Effector memory CD4-positive, alpha-beta T cell (primary cell): ENCODE results near the gene ATP6V1A.

Experiments used
- DNase-seq, 3 donors: peaks; one replicate each; pipeline ENCODE4 v3.0.0-alpha.2; 2020
- H3K27ac ChIP-seq: 2 replicates; pipeline ENCODE4 v1.7.0; 2013; ENCODE audit warnings: mild to moderate bottlenecking, low read length, moderate library complexity; ENCODE audit not compliant: insufficient read depth, poor library complexity, severe bottlenecking
- H3K27me3 ChIP-seq: replicated peaks from 2 replicates; pipeline ENCODE4 v1.7.0; 2013; ENCODE audit warnings: mild to moderate bottlenecking, low read length; ENCODE audit not compliant: insufficient read depth, control insufficient read depth, poor library complexity, severe bottlenecking
- H3K36me3 ChIP-seq: 2 replicates; pipeline ENCODE4 v1.7.0; 2013; ENCODE audit warnings: mild to moderate bottlenecking, low read length, moderate library complexity; ENCODE audit not compliant: control insufficient read depth, insufficient read depth
- H3K4me1 ChIP-seq: 2 replicates; pipeline ENCODE4 v1.7.0; 2013; ENCODE audit warnings: low read length, mild to moderate bottlenecking; ENCODE audit not compliant: control insufficient read depth, insufficient read depth, poor library complexity, severe bottlenecking
- H3K4me3 ChIP-seq: 2 replicates; pipeline ENCODE4 v1.7.0; 2013; ENCODE audit warnings: low read length, low read depth, mild to moderate bottlenecking; ENCODE audit not compliant: insufficient read depth, poor library complexity, severe bottlenecking
- H3K9me3 ChIP-seq: 2 replicates; pipeline ENCODE4 v1.7.0; 2013; ENCODE audit warnings: mild to moderate bottlenecking, low read length, moderate library complexity; ENCODE audit not compliant: control insufficient read depth

ATP6V1A gene

GRCh38 chr3:113773381-113773780, 26.5 kb downstream of the ATP6V1A start:
- Histone ChIP-seq H3K27ac (no peak overlapping the region), H3K9me3 (no peaks in the 10 kb centered on the region), H3K4me3 (no peak overlapping the region), H3K36me3 (no peaks in the 10 kb centered on the region), H3K4me1 (no peaks in the 10 kb centered on the region), H3K27me3 (no peaks in the 10 kb centered on the region)
- DNase-seq, result no peak

- H3K4me3 ChIP-seq, result no peak overlapping the region
- no peaks in the 10 kb centered on the region for H3K9me3 ChIP-seq
- H3K4me1 ChIP-seq, result no peaks in the 10 kb centered on the region
- H3K36me3 ChIP-seq, result no peaks in the 10 kb centered on the region
- H3K27me3 ChIP-seq, result no peaks in the 10 kb centered on the region
- no peak for DNase-seq
- no peak overlapping the region for H3K27ac ChIP-seq
Observed at GRCh38 chr3:113775516-113775915, 28.7 kb downstream of the ATP6V1A start.

DNA sequence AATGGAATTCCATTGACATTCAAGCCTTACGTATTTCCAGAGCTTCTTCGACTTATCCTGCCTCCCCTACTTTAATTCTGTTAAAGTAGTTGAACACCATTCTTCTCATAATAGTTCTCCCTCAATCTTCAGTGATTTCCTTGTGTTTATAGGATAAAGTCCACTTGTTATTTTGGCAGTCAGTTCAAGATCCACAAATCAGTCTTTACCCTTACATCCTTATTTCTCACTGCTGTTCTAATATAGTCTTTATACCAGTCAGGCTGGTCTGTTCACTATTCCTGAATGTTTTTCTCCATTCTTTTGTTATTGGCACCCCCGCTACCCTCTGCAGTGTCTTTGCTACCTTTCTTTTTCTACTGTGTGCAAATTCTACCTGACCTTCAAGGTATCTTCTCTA, 29.7 kb downstream of the ATP6V1A start:
- DNase-seq, result no peak
- Histone ChIP-seq H3K9me3 (no peaks in the 10 kb centered on the region), H3K4me3 (no peak overlapping the region), H3K27me3 (no peaks in the 10 kb centered on the region), H3K27ac (no peak overlapping the region), H3K4me1 (no peaks in the 10 kb centered on the region), H3K36me3 (no peaks in the 10 kb centered on the region)

- no peaks in the 10 kb centered on the region for H3K27me3 ChIP-seq
- H3K9me3 ChIP-seq, result no peaks in the 10 kb centered on the region
- no peaks in the 10 kb centered on the region for H3K4me1 ChIP-seq
- DNase-seq, result no peak
- no peak overlapping the region for H3K27ac ChIP-seq
- H3K4me3 ChIP-seq, result no peak overlapping the region
- H3K36me3 ChIP-seq, result peaks cover 19% of the 10 kb centered on the region
Observed at GRCh38 chr3:113783463-113783862, 36.6 kb downstream of the ATP6V1A start.

DNA sequence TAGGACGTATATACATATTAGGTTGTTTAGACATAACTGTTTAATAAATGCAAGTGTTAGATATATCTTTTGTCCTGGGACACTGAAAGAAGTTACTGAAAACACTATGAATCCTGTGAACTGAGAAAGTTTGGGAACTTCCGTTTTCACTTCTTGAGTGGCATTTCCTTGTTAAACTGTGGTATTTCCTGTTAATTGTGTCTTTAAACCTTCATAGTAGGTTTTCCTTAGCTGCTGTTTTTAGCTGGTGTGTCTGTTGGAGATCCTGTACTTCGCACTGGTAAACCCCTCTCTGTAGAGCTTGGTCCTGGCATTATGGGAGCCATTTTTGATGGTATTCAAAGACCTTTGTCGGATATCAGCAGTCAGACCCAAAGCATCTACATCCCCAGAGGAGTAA, 37.1 kb downstream of the ATP6V1A start:
- no peak overlapping the region for H3K27ac ChIP-seq
- no peak overlapping the region for H3K4me3 ChIP-seq
- peaks cover 21% of the 10 kb centered on the region for H3K36me3 ChIP-seq
- no peaks in the 10 kb centered on the region for H3K9me3 ChIP-seq
- no peaks in the 10 kb centered on the region for H3K4me1 ChIP-seq
- DNase-seq, result no peak
- no peaks in the 10 kb centered on the region for H3K27me3 ChIP-seq

GRCh38 chr3:113791381-113791780, 44.5 kb downstream of the ATP6V1A start:
- H3K27ac ChIP-seq, result no peak overlapping the region
- H3K27me3 ChIP-seq, result no peaks in the 10 kb centered on the region
- peaks cover 37% of the 10 kb centered on the region for H3K36me3 ChIP-seq
- H3K9me3 ChIP-seq, result no peaks in the 10 kb centered on the region
- H3K4me3 ChIP-seq, result no peak overlapping the region
- no peaks in the 10 kb centered on the region for H3K4me1 ChIP-seq
- DNase-seq, result no peak

DNA sequence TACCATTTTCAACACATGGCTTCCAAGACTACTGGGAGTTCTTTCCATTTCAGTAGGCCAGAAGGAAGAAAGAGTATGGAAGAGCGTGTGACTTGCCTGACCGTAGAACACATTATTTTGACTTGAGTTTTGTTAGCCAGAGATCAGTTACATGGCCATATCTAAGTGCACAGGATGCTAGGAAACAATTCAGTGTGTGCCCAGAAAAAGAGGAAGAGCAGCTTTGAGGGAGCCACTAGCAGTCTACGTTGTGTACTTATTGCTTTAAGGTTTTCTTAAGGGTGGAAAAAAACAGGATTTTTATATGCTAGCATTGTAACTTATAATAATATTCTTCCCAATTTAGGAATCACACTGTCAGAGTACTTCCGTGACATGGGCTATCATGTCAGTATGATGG, 47.7 kb downstream of the ATP6V1A start:
- peaks cover 26% of the 10 kb centered on the region for H3K36me3 ChIP-seq
- no peak for DNase-seq
- no peaks in the 10 kb centered on the region for H3K9me3 ChIP-seq
- no peaks in the 10 kb centered on the region for H3K27me3 ChIP-seq
- no peak overlapping the region for H3K4me3 ChIP-seq
- no peaks in the 10 kb centered on the region for H3K4me1 ChIP-seq
- no peak overlapping the region for H3K27ac ChIP-seq

DNA sequence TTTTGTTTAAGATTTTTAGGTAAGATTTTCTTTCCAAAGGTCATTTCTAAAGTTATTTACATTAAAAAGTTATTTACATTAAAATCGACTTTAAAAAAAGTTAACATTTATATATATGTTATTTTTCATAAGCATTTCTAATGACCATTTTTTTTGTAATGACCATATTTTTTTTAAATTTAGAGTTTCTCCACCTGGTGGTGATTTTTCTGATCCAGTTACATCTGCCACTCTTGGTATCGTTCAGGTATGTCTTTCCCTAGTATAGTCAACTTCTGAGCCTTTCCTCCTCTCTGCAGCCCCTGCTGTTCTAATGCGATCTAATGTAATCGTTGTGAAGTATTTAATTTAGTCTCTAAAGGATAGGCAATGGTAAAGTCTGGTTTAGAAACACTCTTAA, 48.9 kb downstream of the ATP6V1A start:
- Histone ChIP-seq H3K4me1 (no peaks in the 10 kb centered on the region), H3K36me3 (peaks cover 26% of the 10 kb centered on the region), H3K27me3 (no peaks in the 10 kb centered on the region), H3K9me3 (no peaks in the 10 kb centered on the region), H3K27ac (no peak overlapping the region), H3K4me3 (no peak overlapping the region)
- DNase-seq, result no peak

- Histone ChIP-seq H3K4me1 (no peaks in the 10 kb centered on the region), H3K27me3 (no peaks in the 10 kb centered on the region), H3K27ac (no peak overlapping the region), H3K4me3 (no peak overlapping the region), H3K9me3 (no peaks in the 10 kb centered on the region), H3K36me3 (peaks cover 33% of the 10 kb centered on the region)
- no peak for DNase-seq
Observed at GRCh38 chr3:113802795-113803455, 56.1 kb downstream of the ATP6V1A start.

- no peak for DNase-seq
- H3K36me3 ChIP-seq, result peaks cover 30% of the 10 kb centered on the region
- no peaks in the 10 kb centered on the region for H3K9me3 ChIP-seq
- no peaks in the 10 kb centered on the region for H3K4me1 ChIP-seq
- H3K27me3 ChIP-seq, result no peaks in the 10 kb centered on the region
- H3K27ac ChIP-seq, result no peak overlapping the region
- no peak overlapping the region for H3K4me3 ChIP-seq
Observed at GRCh38 chr3:113804661-113805060, 57.8 kb downstream of the ATP6V1A start.
